Measurements from ENCODE around the gene ERRFI1.

DNA sequence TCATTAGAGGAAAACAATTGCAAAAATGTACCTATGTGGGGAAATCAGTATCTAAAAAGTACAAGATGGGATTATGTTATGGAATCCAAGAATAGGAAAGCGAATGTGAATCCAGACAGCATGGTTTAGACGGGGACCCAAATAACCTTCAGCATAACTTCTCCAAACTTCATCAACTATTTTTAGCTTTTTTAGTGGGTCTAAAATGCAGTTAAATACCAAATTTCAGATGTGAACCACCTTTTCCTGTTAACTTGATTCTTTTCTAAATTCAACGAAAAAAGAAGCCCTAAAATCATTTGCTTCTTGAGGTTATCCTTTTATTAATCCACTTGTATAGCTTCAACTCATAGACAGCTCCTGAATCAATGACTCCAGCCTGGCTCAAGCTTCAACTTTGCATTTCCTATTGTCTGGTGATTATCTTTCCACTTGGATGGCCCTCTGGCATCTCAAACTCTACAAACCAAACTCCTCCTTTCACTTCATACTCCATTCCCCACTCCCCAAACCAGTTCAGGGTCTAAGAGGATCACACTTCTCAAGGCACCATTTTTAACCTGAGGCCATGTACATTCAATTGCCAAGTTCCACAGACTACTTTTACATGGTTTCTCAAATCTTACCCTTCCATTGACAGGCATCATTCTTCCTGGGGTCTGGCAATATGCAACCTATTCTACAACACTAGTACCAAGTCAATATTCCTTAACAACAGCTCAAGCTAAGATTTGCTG is 7.4 kb downstream of the ERRFI1 start:
- TF ChIP-seq CTCF (IDR thresholded peaks at IDR 0.05) (no peak), ZBTB21 (CRISPR knock-in tag; IDR thresholded peaks at IDR 0.05; ENCODE audit: borderline replicate concordance) (no peak), USF1 (CRISPR knock-in tag; IDR thresholded peaks at IDR 0.05) (no peak), IRF2 (CRISPR knock-in tag; IDR thresholded peaks at IDR 0.05; ENCODE audit: borderline replicate concordance, low read depth) (no peak), FOXK1 (CRISPR knock-in tag; IDR thresholded peaks at IDR 0.05) (no peak), CREB1 (CRISPR knock-in tag; IDR thresholded peaks at IDR 0.05) (no peak), SMAD3 (CRISPR knock-in tag; IDR thresholded peaks at IDR 0.05; ENCODE audit: borderline replicate concordance) (no peak), FOXP1 (CRISPR knock-in tag; IDR thresholded peaks at IDR 0.05; ENCODE audit: borderline replicate concordance) (no peak)
- TF ChIP-seq, protein P1, sequence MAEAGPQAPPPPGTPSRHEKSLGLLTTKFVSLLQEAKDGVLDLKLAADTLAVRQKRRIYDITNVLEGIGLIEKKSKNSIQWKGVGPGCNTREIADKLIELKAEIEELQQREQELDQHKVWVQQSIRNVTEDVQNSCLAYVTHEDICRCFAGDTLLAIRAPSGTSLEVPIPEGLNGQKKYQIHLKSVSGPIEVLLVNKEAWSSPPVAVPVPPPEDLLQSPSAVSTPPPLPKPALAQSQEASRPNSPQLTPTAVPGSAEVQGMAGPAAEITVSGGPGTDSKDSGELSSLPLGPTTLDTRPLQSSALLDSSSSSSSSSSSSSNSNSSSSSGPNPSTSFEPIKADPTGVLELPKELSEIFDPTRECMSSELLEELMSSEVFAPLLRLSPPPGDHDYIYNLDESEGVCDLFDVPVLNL (CRISPR knock-in tag; IDR thresholded peaks at IDR 0.05; ENCODE audit: borderline replicate concordance, low read depth) = no peak
- TF ChIP-seq, protein P2, sequence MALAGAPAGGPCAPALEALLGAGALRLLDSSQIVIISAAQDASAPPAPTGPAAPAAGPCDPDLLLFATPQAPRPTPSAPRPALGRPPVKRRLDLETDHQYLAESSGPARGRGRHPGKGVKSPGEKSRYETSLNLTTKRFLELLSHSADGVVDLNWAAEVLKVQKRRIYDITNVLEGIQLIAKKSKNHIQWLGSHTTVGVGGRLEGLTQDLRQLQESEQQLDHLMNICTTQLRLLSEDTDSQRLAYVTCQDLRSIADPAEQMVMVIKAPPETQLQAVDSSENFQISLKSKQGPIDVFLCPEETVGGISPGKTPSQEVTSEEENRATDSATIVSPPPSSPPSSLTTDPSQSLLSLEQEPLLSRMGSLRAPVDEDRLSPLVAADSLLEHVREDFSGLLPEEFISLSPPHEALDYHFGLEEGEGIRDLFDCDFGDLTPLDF (CRISPR knock-in tag; IDR thresholded peaks at IDR 0.05) = no peak
- TF ChIP-seq, protein P3, sequence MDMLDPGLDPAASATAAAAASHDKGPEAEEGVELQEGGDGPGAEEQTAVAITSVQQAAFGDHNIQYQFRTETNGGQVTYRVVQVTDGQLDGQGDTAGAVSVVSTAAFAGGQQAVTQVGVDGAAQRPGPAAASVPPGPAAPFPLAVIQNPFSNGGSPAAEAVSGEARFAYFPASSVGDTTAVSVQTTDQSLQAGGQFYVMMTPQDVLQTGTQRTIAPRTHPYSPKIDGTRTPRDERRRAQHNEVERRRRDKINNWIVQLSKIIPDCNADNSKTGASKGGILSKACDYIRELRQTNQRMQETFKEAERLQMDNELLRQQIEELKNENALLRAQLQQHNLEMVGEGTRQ (CRISPR knock-in tag; IDR thresholded peaks at IDR 0.05) = no peak
- TF ChIP-seq, protein P4, sequence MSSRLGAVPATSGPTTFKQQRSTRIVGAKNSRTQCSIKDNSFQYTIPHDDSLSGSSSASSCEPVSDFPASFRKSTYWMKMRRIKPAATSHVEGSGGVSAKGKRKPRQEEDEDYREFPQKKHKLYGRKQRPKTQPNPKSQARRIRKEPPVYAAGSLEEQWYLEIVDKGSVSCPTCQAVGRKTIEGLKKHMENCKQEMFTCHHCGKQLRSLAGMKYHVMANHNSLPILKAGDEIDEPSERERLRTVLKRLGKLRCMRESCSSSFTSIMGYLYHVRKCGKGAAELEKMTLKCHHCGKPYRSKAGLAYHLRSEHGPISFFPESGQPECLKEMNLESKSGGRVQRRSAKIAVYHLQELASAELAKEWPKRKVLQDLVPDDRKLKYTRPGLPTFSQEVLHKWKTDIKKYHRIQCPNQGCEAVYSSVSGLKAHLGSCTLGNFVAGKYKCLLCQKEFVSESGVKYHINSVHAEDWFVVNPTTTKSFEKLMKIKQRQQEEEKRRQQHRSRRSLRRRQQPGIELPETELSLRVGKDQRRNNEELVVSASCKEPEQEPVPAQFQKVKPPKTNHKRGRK (CRISPR knock-in tag; IDR thresholded peaks at IDR 0.05; ENCODE audit: borderline replicate concordance) = no peak

All from WTC11 (cell line).